HepG2 (cell line): ENCODE results near the gene COMMD4. TPM values are rescaled to one million over a fixed set of nuclear protein-coding genes. Genes with fewer than 3 reads are reported as not detected.

ENCODE experiments used
- CEBPB ChIP-seq: IDR thresholded peaks from 2 replicates; pipeline ENCODE4 v1.6.1; 2011; ENCODE audit warnings: low read depth, low read length, improper control_type of control experiment, borderline replicate concordance
- DPF2 ChIP-seq: sonication (generic); formaldehyde crosslinking; IDR thresholded peaks from 2 replicates; pipeline ENCODE4 v1.4.0; 2020; ENCODE audit warnings: mild to moderate bottlenecking, low read depth, missing genetic modification reagents, borderline replicate concordance
- NR3C1 ChIP-seq: sonication (generic); formaldehyde crosslinking; IDR thresholded peaks from 2 replicates; pipeline ENCODE4 v1.4.0; 2020; ENCODE audit warnings: missing genetic modification reagents
- SMC3 ChIP-seq: IDR thresholded peaks from 2 replicates; pipeline ENCODE4 v1.6.1; 2011; ENCODE audit warnings: low read length, improper control_type of control experiment
- ZMAT3 ChIP-seq: sonication (generic); formaldehyde crosslinking; conservative IDR thresholded peaks from 2 replicates; pipeline ENCODE4 v1.7.0; 2021; ENCODE audit warnings: missing genetic modification reagents
- polyA plus RNA-seq, 8 experiments: library from polyadenylated mRNA; depleted of rRNA in 3 of 8; stranded (reverse) in 7 of 8; unstranded in 1 of 8; fragments of >200 nt; fragmentation: Illumina TruSeq in 4 of 8; extraction: Trizol in 4 of 8; gene quantifications; 2 replicates each; pipeline versions ENCODE4 v1.2.1 to v1.2.3, GENCODE V29; 2011 to 2016; ENCODE audit warnings: low read depth in 4 of 8, missing spikeins in 1 of 8, mixed read lengths in 1 of 8; ENCODE audit not compliant: insufficient read depth in 1 of 8
- total RNA-seq, 5 experiments: library from RNA; depleted of rRNA; stranded (reverse); fragments of >200 nt; fragmentation: Illumina TruSeq; extraction: Trizol; gene quantifications; 2 replicates each; pipeline ENCODE4 v1.2.3, GENCODE V29; 2016; ENCODE audit warnings: low read depth in 1 of 5
- TF ChIP-seq, protein P1 (sequence below): sonication (generic); formaldehyde crosslinking; IDR thresholded peaks from 2 replicates; pipeline ENCODE4 v1.4.0; 2020; ENCODE audit warnings: missing genetic modification reagents
- TF ChIP-seq, protein P2 (sequence below): sonication (generic); formaldehyde crosslinking; IDR thresholded peaks from 2 replicates; pipeline ENCODE4 v1.9.0; 2021; ENCODE audit warnings: mild to moderate bottlenecking, missing genetic modification reagents

COMMD4 gene
- total and polyA plus RNA-seq, 2 of the 13 experiments (the other 11 are each of a cell fraction or from before 2014, with no cell fraction given) = 45.8 to 89.9 TPM

DNA sequence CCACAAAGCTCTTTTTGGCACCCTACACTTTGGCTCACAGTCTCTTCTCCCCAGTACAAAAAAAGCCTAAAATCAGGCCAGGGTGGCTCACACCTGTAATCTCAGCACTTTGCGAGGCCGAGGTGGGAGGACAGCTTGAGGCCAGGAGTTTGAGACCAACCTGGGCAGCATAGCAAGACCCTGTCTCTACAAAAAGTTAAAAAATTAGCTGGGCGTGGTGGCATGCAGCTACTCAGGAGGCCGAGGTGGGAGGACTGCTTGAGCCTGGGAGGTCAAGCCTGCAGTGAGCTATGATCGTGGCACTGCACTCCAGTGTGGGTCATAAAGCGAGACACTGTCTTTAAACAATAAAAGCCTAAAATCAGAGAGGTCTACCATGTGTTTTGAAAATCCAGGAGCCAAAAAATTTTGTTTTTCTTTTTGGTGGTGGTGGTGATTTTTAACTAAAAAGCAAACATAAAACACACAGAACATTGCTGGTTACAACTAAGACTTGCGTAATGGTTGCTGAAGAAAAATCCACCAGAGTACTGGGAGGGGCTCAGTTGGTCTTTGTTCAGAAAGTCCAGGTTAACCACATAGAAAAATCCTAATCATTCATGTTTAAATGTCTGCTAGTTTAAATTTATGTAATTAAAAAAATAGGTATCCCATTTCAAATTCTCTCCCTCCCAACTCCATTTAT is 34.2 kb downstream of the COMMD4 start (continued):
- TF ChIP-seq, protein P1, sequence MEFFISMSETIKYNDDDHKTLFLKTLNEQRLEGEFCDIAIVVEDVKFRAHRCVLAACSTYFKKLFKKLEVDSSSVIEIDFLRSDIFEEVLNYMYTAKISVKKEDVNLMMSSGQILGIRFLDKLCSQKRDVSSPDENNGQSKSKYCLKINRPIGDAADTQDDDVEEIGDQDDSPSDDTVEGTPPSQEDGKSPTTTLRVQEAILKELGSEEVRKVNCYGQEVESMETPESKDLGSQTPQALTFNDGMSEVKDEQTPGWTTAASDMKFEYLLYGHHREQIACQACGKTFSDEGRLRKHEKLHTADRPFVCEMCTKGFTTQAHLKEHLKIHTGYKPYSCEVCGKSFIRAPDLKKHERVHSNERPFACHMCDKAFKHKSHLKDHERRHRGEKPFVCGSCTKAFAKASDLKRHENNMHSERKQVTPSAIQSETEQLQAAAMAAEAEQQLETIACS (CRISPR knock-in tag) = no peak
- no peak for TF ChIP-seq ZMAT3 (CRISPR knock-in tag)
- no peak; the same call in 1 of the 2 replicates for TF ChIP-seq SMC3
- TF ChIP-seq NR3C1 (CRISPR knock-in tag) = no peak
- TF ChIP-seq, protein P2, sequence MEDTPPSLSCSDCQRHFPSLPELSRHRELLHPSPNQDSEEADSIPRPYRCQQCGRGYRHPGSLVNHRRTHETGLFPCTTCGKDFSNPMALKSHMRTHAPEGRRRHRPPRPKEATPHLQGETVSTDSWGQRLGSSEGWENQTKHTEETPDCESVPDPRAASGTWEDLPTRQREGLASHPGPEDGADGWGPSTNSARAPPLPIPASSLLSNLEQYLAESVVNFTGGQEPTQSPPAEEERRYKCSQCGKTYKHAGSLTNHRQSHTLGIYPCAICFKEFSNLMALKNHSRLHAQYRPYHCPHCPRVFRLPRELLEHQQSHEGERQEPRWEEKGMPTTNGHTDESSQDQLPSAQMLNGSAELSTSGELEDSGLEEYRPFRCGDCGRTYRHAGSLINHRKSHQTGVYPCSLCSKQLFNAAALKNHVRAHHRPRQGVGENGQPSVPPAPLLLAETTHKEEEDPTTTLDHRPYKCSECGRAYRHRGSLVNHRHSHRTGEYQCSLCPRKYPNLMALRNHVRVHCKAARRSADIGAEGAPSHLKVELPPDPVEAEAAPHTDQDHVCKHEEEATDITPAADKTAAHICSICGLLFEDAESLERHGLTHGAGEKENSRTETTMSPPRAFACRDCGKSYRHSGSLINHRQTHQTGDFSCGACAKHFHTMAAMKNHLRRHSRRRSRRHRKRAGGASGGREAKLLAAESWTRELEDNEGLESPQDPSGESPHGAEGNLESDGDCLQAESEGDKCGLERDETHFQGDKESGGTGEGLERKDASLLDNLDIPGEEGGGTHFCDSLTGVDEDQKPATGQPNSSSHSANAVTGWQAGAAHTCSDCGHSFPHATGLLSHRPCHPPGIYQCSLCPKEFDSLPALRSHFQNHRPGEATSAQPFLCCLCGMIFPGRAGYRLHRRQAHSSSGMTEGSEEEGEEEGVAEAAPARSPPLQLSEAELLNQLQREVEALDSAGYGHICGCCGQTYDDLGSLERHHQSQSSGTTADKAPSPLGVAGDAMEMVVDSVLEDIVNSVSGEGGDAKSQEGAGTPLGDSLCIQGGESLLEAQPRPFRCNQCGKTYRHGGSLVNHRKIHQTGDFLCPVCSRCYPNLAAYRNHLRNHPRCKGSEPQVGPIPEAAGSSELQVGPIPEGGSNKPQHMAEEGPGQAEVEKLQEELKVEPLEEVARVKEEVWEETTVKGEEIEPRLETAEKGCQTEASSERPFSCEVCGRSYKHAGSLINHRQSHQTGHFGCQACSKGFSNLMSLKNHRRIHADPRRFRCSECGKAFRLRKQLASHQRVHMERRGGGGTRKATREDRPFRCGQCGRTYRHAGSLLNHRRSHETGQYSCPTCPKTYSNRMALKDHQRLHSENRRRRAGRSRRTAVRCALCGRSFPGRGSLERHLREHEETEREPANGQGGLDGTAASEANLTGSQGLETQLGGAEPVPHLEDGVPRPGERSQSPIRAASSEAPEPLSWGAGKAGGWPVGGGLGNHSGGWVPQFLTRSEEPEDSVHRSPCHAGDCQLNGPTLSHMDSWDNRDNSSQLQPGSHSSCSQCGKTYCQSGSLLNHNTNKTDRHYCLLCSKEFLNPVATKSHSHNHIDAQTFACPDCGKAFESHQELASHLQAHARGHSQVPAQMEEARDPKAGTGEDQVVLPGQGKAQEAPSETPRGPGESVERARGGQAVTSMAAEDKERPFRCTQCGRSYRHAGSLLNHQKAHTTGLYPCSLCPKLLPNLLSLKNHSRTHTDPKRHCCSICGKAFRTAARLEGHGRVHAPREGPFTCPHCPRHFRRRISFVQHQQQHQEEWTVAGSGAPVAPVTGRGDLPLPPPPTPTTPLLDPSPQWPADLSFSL (CRISPR knock-in tag) = no peak
- TF ChIP-seq CEBPB = peak; percentile 85
- no peak for TF ChIP-seq DPF2
